Lower lobe of right lung (tissue), 2 donors: ENCODE measurements around the gene LXN. TPM values are rescaled to one million over a fixed set of nuclear protein-coding genes. Genes with fewer than 3 reads are reported as not detected.
"Not testable (repeated sequence)": the region's sequence is repeated elsewhere in the genome, so short reads cannot be mapped to it uniquely, and the experiment has no call there.

Source experiments
- ATAC-seq, 2 donors: fragments of 200-7000 bp; cut with Tn5 transposase; one replicate each; pipeline ENCODE4 v1.9.1; 2020 to 2022; ENCODE audit warnings: mild to moderate bottlenecking in 2 of 2, moderate library complexity in 2 of 2
- DNase-seq: peaks from one replicate; pipeline ENCODE4 v3.0.0-alpha.2; 2020
- H3K27ac ChIP-seq: fragments of 200-600 bp; one replicate; pipeline ENCODE4 v1.8.0; 2022
- H3K27me3 ChIP-seq: fragments of 200-600 bp; one replicate; pipeline ENCODE4 v1.8.0; 2022; ENCODE audit warnings: low read depth
- H3K36me3 ChIP-seq: fragments of 200-600 bp; one replicate; pipeline ENCODE4 v1.8.0; 2022; ENCODE audit warnings: mild to moderate bottlenecking
- H3K4me1 ChIP-seq: fragments of 200-600 bp; one replicate; pipeline ENCODE4 v1.8.0; 2022
- H3K4me3 ChIP-seq: fragments of 200-600 bp; one replicate; pipeline ENCODE4 v1.8.0; 2022; ENCODE audit warnings: mild to moderate bottlenecking
- H3K9me3 ChIP-seq: fragments of 200-600 bp; one replicate; pipeline ENCODE4 v1.8.0; 2022
- CTCF ChIP-seq: fragments of 200-600 bp; IDR thresholded peaks from one replicate; pipeline ENCODE4 v1.8.0; 2022; ENCODE audit warnings: antibody characterized with exemption, mild to moderate bottlenecking
- intact Hi-C: fragments of 100-400 bp; cut with DNase I; formaldehyde crosslinking; loops from one replicate; pipeline ENCODE4 v1.11.0; 2022
- total RNA-seq: library from RNA; stranded (reverse); fragmentation: NEBNext Ultra II Directional; extraction: Animal tissue kit (Norgen Biotek cat#: 25700); gene quantifications from one replicate; pipeline ENCODE4 v1.2.1, GENCODE V29; 2021
- donor health status: DM: no; HTN: yes; CAD: no; lungs with severe emphysema.

The LXN gene
- total RNA-seq, 1 donor from 2014 or later: 18.8 TPM

- TF ChIP-seq CTCF: no peak
- peaks cover 13% of the 10 kb centered on the region for H3K4me1 ChIP-seq
- intact Hi-C loops: no loop called here
- DNase-seq (no peak), ATAC-seq (no peak)
- no peak overlapping the region for H3K27ac ChIP-seq
- no peak overlapping the region for H3K4me3 ChIP-seq
- H3K9me3 ChIP-seq: no peaks in the 10 kb centered on the region
- H3K27me3 ChIP-seq: no peaks in the 10 kb centered on the region
- peaks cover 40% of the 10 kb centered on the region for H3K36me3 ChIP-seq
Observed at GRCh38 chr3:158702815-158703481, 30.5 kb upstream of the LXN start.

- ATAC-seq (no peak), DNase-seq (no peak)
- Histone ChIP-seq H3K9me3 (no peaks in the 10 kb centered on the region), H3K36me3 (peaks cover 42% of the 10 kb centered on the region), H3K4me1 (peaks cover 13% of the 10 kb centered on the region), H3K4me3 (no peak overlapping the region), H3K27ac (no peak overlapping the region), H3K27me3 (no peaks in the 10 kb centered on the region)
- intact Hi-C loops: no loop called here
- TF ChIP-seq CTCF: no peak
Observed at GRCh38 chr3:158701420-158702065, 29.1 kb upstream of the LXN start.

GRCh38 chr3:158700559-158700958 is 28.1 kb upstream of the LXN start:
- no peak for DNase-seq
- H3K4me3 ChIP-seq: no peak overlapping the region
- H3K4me1 ChIP-seq: peaks cover 13% of the 10 kb centered on the region
- TF ChIP-seq CTCF: no peak
- H3K27me3 ChIP-seq: no peaks in the 10 kb centered on the region
- H3K27ac ChIP-seq: no peak overlapping the region
- ATAC-seq: peak in 1 of 2 donors; percentile 44
- H3K36me3 ChIP-seq: peaks cover 33% of the 10 kb centered on the region
- no peaks in the 10 kb centered on the region for H3K9me3 ChIP-seq
- intact Hi-C loops: no loop called here

GRCh38 chr3:158696618-158697017 is 24.2 kb upstream of the LXN start:
- ATAC-seq: peak in 1 of 2 donors; percentile 41
- TF ChIP-seq CTCF: no peak
- intact Hi-C loops: no loop called here
- Histone ChIP-seq H3K4me1 (peaks cover 5% of the 10 kb centered on the region), H3K27me3 (no peaks in the 10 kb centered on the region), H3K9me3 (no peaks in the 10 kb centered on the region), H3K36me3 (peaks cover 39% of the 10 kb centered on the region), H3K4me3 (no peak overlapping the region), H3K27ac (no peak overlapping the region)
- no peak for DNase-seq

- H3K9me3 ChIP-seq, H3K27ac ChIP-seq, H3K4me3 ChIP-seq, DNase-seq, intact Hi-C loops, H3K4me1 ChIP-seq, ATAC-seq, H3K27me3 ChIP-seq: not testable (repeated sequence)
- H3K36me3 ChIP-seq: peaks cover 58% of the 10 kb centered on the region
Observed at GRCh38 chr3:158693866-158694456, 21.5 kb upstream of the LXN start.

- intact Hi-C loops: no loop called here
- no peak overlapping the region for H3K27ac ChIP-seq
- ATAC-seq (no peak), DNase-seq (no peak)
- H3K27me3 ChIP-seq: no peaks in the 10 kb centered on the region
- peaks cover 55% of the 10 kb centered on the region for H3K36me3 ChIP-seq
- no peaks in the 10 kb centered on the region for H3K9me3 ChIP-seq
- H3K4me1 ChIP-seq: no peaks in the 10 kb centered on the region
- H3K4me3 ChIP-seq: no peak overlapping the region
- TF ChIP-seq CTCF: no peak
Observed at GRCh38 chr3:158685159-158685558, 12.7 kb upstream of the LXN start.
